ENCODE measurements around the gene CLEC7A.

DNA sequence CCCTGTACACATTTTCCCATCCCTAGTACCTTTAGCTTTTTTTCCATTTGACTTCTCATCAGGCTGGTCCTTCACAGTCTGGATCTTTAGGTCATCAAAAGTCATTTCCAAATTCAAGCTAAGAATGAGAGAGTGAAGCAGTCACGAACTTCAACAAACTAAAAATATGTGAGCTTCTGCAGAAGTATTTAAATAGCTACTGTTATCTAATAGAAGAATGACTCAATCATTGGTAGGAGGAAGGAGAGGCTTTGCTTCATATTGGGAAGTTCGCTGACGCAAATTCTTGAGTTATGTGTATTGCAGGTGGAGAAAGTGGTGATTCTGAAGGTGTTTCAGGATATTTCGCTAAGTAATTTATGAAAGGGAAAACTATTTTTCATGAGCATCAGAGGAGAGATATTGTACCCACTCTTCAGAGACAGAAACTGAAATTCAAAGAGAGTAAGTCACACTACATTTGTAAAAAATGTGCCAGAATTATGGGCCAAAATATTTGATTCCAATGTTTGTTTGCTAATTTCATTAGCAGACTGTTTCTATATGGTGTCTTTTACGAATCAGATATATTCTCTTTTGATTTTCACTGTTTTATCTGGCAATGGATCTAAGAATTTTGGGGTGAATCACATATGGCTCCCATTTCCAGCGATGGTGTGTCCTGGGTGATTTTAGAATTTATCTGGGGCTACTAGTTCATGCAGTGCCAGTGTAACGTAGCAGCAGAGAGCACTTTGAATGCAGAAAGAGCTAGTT, 42.2 kb upstream of the CLEC7A start, which contains the start of gene OLR1:
- TF ChIP-seq CTCF (IDR thresholded peaks at IDR 0.05; ENCODE audit: poor library complexity) (no peak), EZH2 (IDR thresholded peaks at IDR 0.05; ENCODE audit: borderline replicate concordance) (no peak), EZH2phosphoT487 (IDR thresholded peaks at IDR 0.05; ENCODE audit: low read depth, severe bottlenecking, unreplicated experiment) (no peak)

Measured in hepatocyte (in vitro differentiated cells).